Measurements from ENCODE around the gene MSI2. TPM values are rescaled to one million over a fixed set of nuclear protein-coding genes. Genes with fewer than 3 reads are reported as not detected.

The MSI2 gene
- total RNA-seq, 2 experiments from 2014 or later: 87.6 to 96.0 TPM

- POLR2A ChIA-PET: no interaction called here
- H3K4me3 Mint-ChIP-seq: no peak overlapping the region
- no peaks in the 10 kb centered on the region for H3K27me3 Mint-ChIP-seq
- no peaks in the 10 kb centered on the region for H3K9me3 Mint-ChIP-seq
- no peaks in the 10 kb centered on the region for H3K4me1 Mint-ChIP-seq
- CTCF ChIA-PET: no interaction called here
- H3K27ac Mint-ChIP-seq: no peak overlapping the region
- DNase-seq: no peak
- H3K36me3 Mint-ChIP-seq (ENCODE audit: low read depth): no peaks in the 10 kb centered on the region
Observed at GRCh38 chr17:57579245-57579644, 322.9 kb downstream of the MSI2 start.

GRCh38 chr17:57580055-57580739, 323.9 kb downstream of the MSI2 start:
- no peak overlapping the region for H3K4me3 Mint-ChIP-seq
- no peak overlapping the region for H3K27ac Mint-ChIP-seq
- ChIA-PET CTCF (no interaction called here), POLR2A (no interaction called here)
- no peaks in the 10 kb centered on the region for H3K27me3 Mint-ChIP-seq
- H3K9me3 Mint-ChIP-seq: no peaks in the 10 kb centered on the region
- no peaks in the 10 kb centered on the region for H3K4me1 Mint-ChIP-seq
- DNase-seq: no peak
- no peaks in the 10 kb centered on the region for H3K36me3 Mint-ChIP-seq (ENCODE audit: low read depth)

- Mint-ChIP-seq H3K9me3 (no peaks in the 10 kb centered on the region), H3K36me3 (ENCODE audit: low read depth) (no peaks in the 10 kb centered on the region), H3K4me3 (no peak overlapping the region), H3K27me3 (no peaks in the 10 kb centered on the region), H3K4me1 (no peaks in the 10 kb centered on the region), H3K27ac (peak overlapping the region; percentile 57)
- ChIA-PET POLR2A (no interaction called here), CTCF (interaction anchor here (0.6 kb wide), 1 partner anchor 93 kb away, joined by 3 read pairs; no protein-coding TSS in a partner anchor)
- DNase-seq: no peak
Observed at GRCh38 chr17:57582881-57583756, 326.8 kb downstream of the MSI2 start.

GRCh38 chr17:57584050-57584551, 327.8 kb downstream of the MSI2 start:
- CTCF ChIA-PET: interaction anchor here (0.6 kb wide), 1 partner anchor 132 kb away, joined by 4 read pairs; no protein-coding TSS in a partner anchor
- Mint-ChIP-seq H3K4me3 (no peak overlapping the region), H3K4me1 (no peaks in the 10 kb centered on the region), H3K27me3 (no peaks in the 10 kb centered on the region), H3K36me3 (ENCODE audit: low read depth) (peaks cover 5% of the 10 kb centered on the region), H3K27ac (no peak overlapping the region), H3K9me3 (no peaks in the 10 kb centered on the region)
- no peak for DNase-seq
- POLR2A ChIA-PET: no interaction called here

- Mint-ChIP-seq H3K9me3 (no peaks in the 10 kb centered on the region), H3K27me3 (no peaks in the 10 kb centered on the region), H3K4me3 (no peak overlapping the region), H3K4me1 (no peaks in the 10 kb centered on the region), H3K27ac (no peak overlapping the region), H3K36me3 (ENCODE audit: low read depth) (peaks cover 5% of the 10 kb centered on the region)
- POLR2A ChIA-PET: no interaction called here
- CTCF ChIA-PET: interaction anchor here (0.7 to 1.1 kb wide), 3 partner anchors 12 to 26 kb away, joined by 3 read pairs; no protein-coding TSS in a partner anchor
- no peak for DNase-seq
Observed at GRCh38 chr17:57585341-57586195, 329.2 kb downstream of the MSI2 start.

DNA sequence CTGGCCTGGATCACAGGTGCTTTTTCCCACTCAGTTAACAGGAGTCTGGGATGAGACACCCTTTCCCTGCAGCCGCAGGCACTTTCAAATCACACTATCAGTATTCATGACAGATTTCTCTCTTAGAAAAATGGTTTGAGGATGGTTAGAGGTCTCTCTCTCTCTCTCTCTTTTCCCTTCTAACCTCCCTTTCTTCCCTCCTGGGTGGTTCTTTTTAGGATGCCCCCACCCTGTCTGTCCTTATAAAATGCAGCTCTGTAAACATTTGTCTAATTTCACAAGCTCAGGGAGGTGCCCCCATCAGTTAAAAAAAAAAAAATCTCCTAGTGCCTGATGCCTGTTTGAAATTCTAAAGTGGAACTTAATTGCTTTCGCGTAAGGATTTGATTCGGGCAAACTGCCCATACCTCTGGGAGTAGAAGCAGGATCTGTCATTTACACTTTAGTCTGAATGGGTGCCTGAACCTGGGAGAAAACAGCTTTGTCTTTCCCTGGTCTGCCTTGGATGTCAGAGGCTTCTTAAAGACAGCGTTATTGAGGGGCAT, 329.9 kb downstream of the MSI2 start:
- H3K4me3 Mint-ChIP-seq: no peak overlapping the region
- H3K27ac Mint-ChIP-seq: peak overlapping the region; percentile 26
- no peaks in the 10 kb centered on the region for H3K27me3 Mint-ChIP-seq
- ChIA-PET CTCF (interaction anchor here (1.0 to 1.1 kb wide), 3 partner anchors 12 to 197 kb away, joined by 3 to 4 read pairs (median 3); no protein-coding TSS in a partner anchor), POLR2A (no interaction called here)
- H3K4me1 Mint-ChIP-seq: no peaks in the 10 kb centered on the region
- peaks cover 5% of the 10 kb centered on the region for H3K36me3 Mint-ChIP-seq (ENCODE audit: low read depth)
- H3K9me3 Mint-ChIP-seq: no peaks in the 10 kb centered on the region
- no peak for DNase-seq

DNA sequence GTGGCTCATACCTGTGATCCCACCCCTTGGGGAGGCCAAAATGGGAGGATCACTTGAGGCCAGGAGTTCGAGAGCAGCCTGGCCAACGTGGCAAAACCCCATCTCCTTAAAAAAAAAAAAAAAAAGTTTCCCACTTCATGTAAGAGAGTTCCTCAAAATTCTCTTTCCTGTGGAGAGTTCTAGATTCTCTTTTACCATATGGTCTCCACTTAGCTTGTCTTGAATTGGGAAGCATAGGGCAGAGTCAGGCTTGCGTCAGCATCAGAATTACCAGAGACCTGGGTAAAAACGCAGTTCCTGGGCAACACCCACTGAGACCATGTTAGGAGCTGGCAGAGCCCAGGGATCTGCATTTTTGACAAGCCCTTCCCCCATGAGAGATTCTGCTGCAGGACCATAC, 330.4 kb downstream of the MSI2 start:
- CTCF ChIA-PET: interaction anchor here (1.0 to 1.1 kb wide), 2 partner anchors 11 to 197 kb away, joined by 3 to 4 read pairs; no protein-coding TSS in a partner anchor
- H3K4me1 Mint-ChIP-seq: no peaks in the 10 kb centered on the region
- DNase-seq: no peak
- H3K4me3 Mint-ChIP-seq: no peak overlapping the region
- H3K36me3 Mint-ChIP-seq (ENCODE audit: low read depth): peaks cover 5% of the 10 kb centered on the region
- POLR2A ChIA-PET: no interaction called here
- no peaks in the 10 kb centered on the region for H3K27me3 Mint-ChIP-seq
- H3K9me3 Mint-ChIP-seq: no peaks in the 10 kb centered on the region
- no peak overlapping the region for H3K27ac Mint-ChIP-seq

DNA sequence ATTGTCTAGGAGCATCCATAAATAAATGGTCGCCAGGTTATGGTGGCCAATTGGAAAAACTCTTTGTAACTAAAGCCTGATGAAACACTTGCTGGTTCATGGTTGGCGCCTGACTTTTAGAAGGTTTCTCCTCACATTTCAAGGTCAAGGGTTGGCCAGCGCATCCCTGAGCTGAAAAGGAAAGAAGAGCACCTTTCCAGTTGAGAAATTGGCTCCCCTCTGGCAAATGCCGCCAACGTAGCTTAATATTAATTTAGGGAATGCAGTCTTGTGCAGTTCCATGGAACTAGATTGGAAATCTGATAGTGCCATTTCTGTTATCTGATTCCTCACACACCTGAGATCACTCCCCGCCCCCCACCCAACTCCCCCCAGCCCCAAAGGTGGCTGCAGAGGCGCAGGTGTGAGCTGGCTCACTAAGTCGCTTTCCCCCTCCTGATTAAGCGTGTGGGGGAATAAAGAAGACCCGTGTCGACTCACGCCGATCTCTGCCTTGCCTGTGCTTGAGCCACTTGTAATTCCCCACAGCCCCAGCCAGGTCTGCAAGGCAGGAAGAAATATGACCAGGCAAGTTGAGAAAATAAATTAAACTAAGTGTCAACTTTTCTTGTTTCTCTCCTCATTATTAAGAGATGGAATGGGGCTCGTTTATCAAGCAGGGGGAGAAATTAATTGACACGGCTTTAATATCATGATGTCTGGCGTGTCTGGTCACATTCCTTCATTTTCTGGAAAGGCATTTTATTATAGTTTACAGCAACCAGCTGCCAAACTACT, 331.1 kb downstream of the MSI2 start:
- Mint-ChIP-seq H3K27me3 (no peaks in the 10 kb centered on the region), H3K36me3 (ENCODE audit: low read depth) (peaks cover 5% of the 10 kb centered on the region), H3K4me1 (no peaks in the 10 kb centered on the region), H3K9me3 (no peaks in the 10 kb centered on the region), H3K27ac (no peak overlapping the region), H3K4me3 (no peak overlapping the region)
- POLR2A ChIA-PET: no interaction called here
- CTCF ChIA-PET: interaction anchor here (1.0 to 1.1 kb wide), 2 partner anchors 11 to 196 kb away, joined by 3 to 4 read pairs; no protein-coding TSS in a partner anchor
- no peak for DNase-seq

- Mint-ChIP-seq H3K36me3 (ENCODE audit: low read depth) (peaks cover 5% of the 10 kb centered on the region), H3K4me1 (no peaks in the 10 kb centered on the region), H3K27me3 (no peaks in the 10 kb centered on the region), H3K9me3 (no peaks in the 10 kb centered on the region), H3K4me3 (no peak overlapping the region), H3K27ac (no peak overlapping the region)
- ChIA-PET POLR2A (no interaction called here), CTCF (interaction anchor here (1.4 to 1.5 kb wide), 2 partner anchors 10 to 84 kb away, joined by 4 to 5 read pairs; no protein-coding TSS in a partner anchor)
- DNase-seq: no peak
Observed at GRCh38 chr17:57588086-57588485, 331.8 kb downstream of the MSI2 start.

GRCh38 chr17:57589151-57590034, 333.1 kb downstream of the MSI2 start:
- Mint-ChIP-seq H3K27me3 (no peaks in the 10 kb centered on the region), H3K4me3 (no peak overlapping the region), H3K27ac (no peak overlapping the region), H3K36me3 (ENCODE audit: low read depth) (peaks cover 12% of the 10 kb centered on the region), H3K4me1 (peaks cover 1% of the 10 kb centered on the region), H3K9me3 (peaks cover 1% of the 10 kb centered on the region)
- ChIA-PET POLR2A (no interaction called here), CTCF (interaction anchor here (1.4 to 1.6 kb wide), 3 partner anchors 9 to 82 kb away, joined by 4 to 5 read pairs (median 4); no protein-coding TSS in a partner anchor)
- no peak for DNase-seq
